PC-9 (cell line): Measurements from ENCODE around the gene SLC24A4. TPM values are rescaled to one million over a fixed set of nuclear protein-coding genes. Genes with fewer than 3 reads are reported as not detected.

Experiments
- BruUV-seq: library from RNA; stranded (reverse); fragments of 400-500 nt; replicated peaks from 2 replicates; lab custom pipeline; 2021; lab: Mats Ljungman, UMichigan
- CTCF ChIA-PET: fragments of 300-600 bp; sonication (Branson Sonifier 250); formaldehyde crosslinking; loops from one replicate; lab custom pipeline; 2022; ENCODE audit warnings: antibody characterized with exemption; lab: Charles Lee
- POLR2A ChIA-PET: fragments of 300-600 bp; sonication (Branson Sonifier 250); formaldehyde crosslinking; loops from one replicate; lab custom pipeline; 2022; ENCODE audit warnings: antibody characterized with exemption; ENCODE audit not compliant: unreplicated experiment; lab: Charles Lee
- DNase-seq, 2 experiments: peaks; one replicate each; pipeline versions ENCODE4 v3.0.0 to v3.0.0-alpha.2; 2015 to 2022; ENCODE audit warnings: mixed read lengths in 1 of 2
- H2AFZ ChIP-seq: fragments of 200-600 bp; sonication (generic); 2 replicates; pipeline ENCODE4 v1.8.1; 2017; ENCODE audit warnings: antibody characterized with exemption
- H3F3A ChIP-seq: fragments of 200-600 bp; sonication (generic); 2 replicates; pipeline ENCODE4 v1.8.1; 2017; ENCODE audit warnings: antibody characterized with exemption, mild to moderate bottlenecking, low read depth; ENCODE audit not compliant: insufficient read depth
- H3K27ac ChIP-seq: fragments of 200-600 bp; sonication (generic); 2 replicates; pipeline ENCODE4 v1.6.1; 2016; ENCODE audit warnings: mixed run types
- H3K27me3 ChIP-seq: fragments of 200-600 bp; sonication (generic); 2 replicates; pipeline ENCODE4 v1.6.1; 2016; ENCODE audit warnings: low read depth, mixed run types; ENCODE audit not compliant: insufficient read depth
- H3K36me3 ChIP-seq: fragments of 200-600 bp; sonication (generic); 2 replicates; pipeline ENCODE4 v1.6.1; 2016; ENCODE audit warnings: low read depth, mixed run types
- H3K4me1 ChIP-seq: fragments of 200-600 bp; sonication (generic); replicated peaks from 2 replicates; pipeline ENCODE4 v1.6.1; 2016; ENCODE audit warnings: mixed run types; ENCODE audit not compliant: insufficient read depth
- H3K4me2 ChIP-seq: fragments of 200-600 bp; sonication (generic); 2 replicates; pipeline ENCODE4 v1.6.1; 2017; ENCODE audit warnings: mixed run types
- H3K4me3 ChIP-seq: fragments of 200-600 bp; sonication (generic); 2 replicates; pipeline ENCODE4 v1.6.1; 2016; ENCODE audit warnings: mixed run types
- H3K79me2 ChIP-seq: fragments of 200-600 bp; sonication (generic); 2 replicates; pipeline ENCODE4 v1.6.1; 2017; ENCODE audit warnings: low read depth, mixed run types
- H3K9me2 ChIP-seq: fragments of 200-600 bp; sonication (generic); 2 replicates; pipeline ENCODE4 v1.8.1; 2017; ENCODE audit warnings: mild to moderate bottlenecking; ENCODE audit not compliant: insufficient read depth
- H3K9me3 ChIP-seq: fragments of 200-600 bp; sonication (generic); 2 replicates; pipeline ENCODE4 v1.8.1; 2016; ENCODE audit warnings: low read depth; ENCODE audit not compliant: insufficient read depth
- H4K20me1 ChIP-seq: fragments of 200-600 bp; sonication (generic); 2 replicates; pipeline ENCODE4 v1.8.1; 2017; ENCODE audit not compliant: insufficient read depth
- CTCF ChIP-seq: fragments of 200-600 bp; sonication (generic); conservative IDR thresholded peaks from 2 replicates; pipeline ENCODE4 v1.6.1; 2017; ENCODE audit warnings: mixed run types, antibody characterized with exemption, mild to moderate bottlenecking, moderate library complexity
- EZH2 ChIP-seq: fragments of 200-600 bp; sonication (generic); IDR thresholded peaks from 2 replicates; pipeline ENCODE4 v1.8.0; 2017; ENCODE audit warnings: antibody characterized with exemption, low read depth
- intact Hi-C: fragments of 100-400 bp; cut with micrococcal nuclease; formaldehyde crosslinking; loops from one replicate; pipeline ENCODE4 v1.10.0; 2022; ENCODE audit not compliant: unreplicated experiment
- total RNA-seq: library from RNA; stranded (reverse); gene quantifications from 2 replicates; pipeline ENCODE4 v1.2.3, GENCODE V29; 2021

SLC24A4 gene
- total RNA-seq, 1 experiment from 2014 or later = not detected

DNA sequence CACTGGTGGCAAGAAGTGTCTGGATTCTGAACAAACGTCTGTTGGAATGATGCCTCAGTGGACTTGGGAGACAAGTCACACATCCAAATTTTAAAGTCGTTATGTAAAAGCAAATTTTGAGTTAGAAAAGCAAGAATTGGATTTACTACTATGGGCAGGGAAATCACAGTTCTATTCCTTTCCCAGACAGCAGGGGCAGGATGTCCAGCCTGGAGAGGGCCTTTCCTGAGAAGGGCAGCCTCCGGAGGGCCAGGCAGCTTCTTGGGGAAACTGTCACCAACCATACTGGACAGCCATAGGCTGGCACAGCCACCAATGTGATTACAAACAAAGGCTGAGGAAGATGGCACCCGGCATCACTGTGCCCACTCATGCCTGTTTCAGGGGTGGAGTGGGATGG is 11.1 kb downstream of the SLC24A4 start:
- Histone ChIP-seq H3K4me3 (no peak overlapping the region), H3F3A (no peaks in the 10 kb centered on the region; the same call in 1 of the 2 replicates), H3K79me2 (no peaks in the 10 kb centered on the region), H3K27ac (no peak overlapping the region), H2AFZ (no peak overlapping the region), H3K27me3 (0 out of 2 replicates have a peak, but pooled peaks cover 3% of the 10 kb centered on the region), H3K9me3 (no peaks in the 10 kb centered on the region), H3K36me3 (no peaks in the 10 kb centered on the region), H3K4me2 (no peak overlapping the region), H4K20me1 (no peaks in the 10 kb centered on the region), H3K4me1 (no peaks in the 10 kb centered on the region; the same call in 1 of the 2 replicates), H3K9me2 (no peaks in the 10 kb centered on the region)
- intact Hi-C loops = no loop called here
- POLR2A ChIA-PET = no interaction called here
- no TSS peak for BruUV-seq
- DNase-seq = no peak
- TF ChIP-seq CTCF = no peak
- CTCF ChIA-PET = no interaction called here

DNA sequence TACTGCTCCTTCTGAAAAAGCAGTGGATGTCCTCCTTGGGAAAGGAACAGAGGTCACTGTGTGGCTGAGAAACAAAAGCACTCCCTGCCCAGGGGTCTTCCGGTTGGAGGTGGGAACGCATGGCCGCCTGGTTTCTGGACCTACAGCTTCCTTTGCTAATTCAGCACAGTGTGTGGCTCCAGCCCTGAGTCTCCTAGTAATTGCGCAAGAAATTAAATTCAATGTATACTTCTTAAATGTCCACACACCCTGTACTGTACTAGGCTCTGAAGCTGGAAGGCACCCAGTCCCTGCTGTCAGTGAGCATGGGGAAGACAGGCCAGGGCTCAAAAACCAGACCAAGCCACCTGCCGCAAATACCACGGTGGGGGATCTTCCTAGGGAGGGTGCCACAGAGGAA is 13.4 kb downstream of the SLC24A4 start:
- Histone ChIP-seq H3K4me1 (no peaks in the 10 kb centered on the region; the same call in 1 of the 2 replicates), H3K4me2 (no peak overlapping the region), H3F3A (no peaks in the 10 kb centered on the region; the same call in 1 of the 2 replicates), H3K36me3 (no peaks in the 10 kb centered on the region), H3K27me3 (0 out of 2 replicates have a peak, but pooled peaks cover 17% of the 10 kb centered on the region), H3K4me3 (no peak overlapping the region), H3K9me2 (no peaks in the 10 kb centered on the region), H3K79me2 (no peaks in the 10 kb centered on the region), H3K9me3 (no peaks in the 10 kb centered on the region), H3K27ac (no peak overlapping the region), H4K20me1 (no peaks in the 10 kb centered on the region), H2AFZ (no peak overlapping the region)
- POLR2A ChIA-PET = no interaction called here
- DNase-seq = no peak
- no TSS peak for BruUV-seq
- TF ChIP-seq EZH2 (no peak), CTCF (no peak)
- intact Hi-C loops = no loop called here
- CTCF ChIA-PET = no interaction called here

DNA sequence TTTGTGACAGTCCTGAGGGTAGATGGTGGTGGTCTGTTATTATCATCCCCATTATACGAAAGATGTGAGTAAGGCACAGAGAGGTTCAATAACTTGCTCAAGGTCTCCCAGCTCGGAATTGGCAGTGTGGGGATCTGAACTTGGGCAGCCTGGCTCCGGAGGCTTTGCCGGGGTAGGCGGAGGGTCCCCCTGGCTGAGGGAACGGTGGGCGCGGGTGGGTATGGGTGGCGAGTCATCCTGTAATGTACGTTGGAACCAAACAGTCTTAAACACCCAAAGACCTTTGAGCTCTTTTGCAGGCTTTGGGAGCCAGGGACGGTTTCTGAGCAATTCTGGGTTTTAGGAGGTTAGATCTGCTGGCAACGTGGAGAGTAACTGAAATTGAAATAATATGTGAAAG is 16.5 kb downstream of the SLC24A4 start:
- CTCF ChIA-PET = no interaction called here
- Histone ChIP-seq H3K79me2 (no peaks in the 10 kb centered on the region), H3K9me2 (no peaks in the 10 kb centered on the region), H3K9me3 (no peaks in the 10 kb centered on the region), H2AFZ (no peak overlapping the region), H3K4me1 (no peaks in the 10 kb centered on the region; the same call in 1 of the 2 replicates), H3F3A (no peaks in the 10 kb centered on the region; the same call in 1 of the 2 replicates), H3K4me3 (no peak overlapping the region), H4K20me1 (no peaks in the 10 kb centered on the region), H3K27ac (no peak overlapping the region), H3K27me3 (0 out of 2 replicates have a peak, but pooled peaks cover 17% of the 10 kb centered on the region), H3K4me2 (no peak overlapping the region), H3K36me3 (no peaks in the 10 kb centered on the region)
- no peak for TF ChIP-seq EZH2
- TF ChIP-seq CTCF = no peak
- POLR2A ChIA-PET = no interaction called here
- intact Hi-C loops = no loop called here
- BruUV-seq = no TSS peak
- no peak for DNase-seq
